C4-2B (cell line): ENCODE measurements around the gene HSCB.

Experiments
- ZFX ChIP-seq: fragments of 450-650 bp; IDR thresholded peaks from 2 replicates; pipeline ENCODE4 v1.6.1; 2017
- TF ChIP-seq, protein P1 (sequence below): fragments of 450-650 bp; conservative IDR thresholded peaks from 2 replicates; pipeline ENCODE4 v1.5.1; 2017; ENCODE audit warnings: mild to moderate bottlenecking

DNA sequence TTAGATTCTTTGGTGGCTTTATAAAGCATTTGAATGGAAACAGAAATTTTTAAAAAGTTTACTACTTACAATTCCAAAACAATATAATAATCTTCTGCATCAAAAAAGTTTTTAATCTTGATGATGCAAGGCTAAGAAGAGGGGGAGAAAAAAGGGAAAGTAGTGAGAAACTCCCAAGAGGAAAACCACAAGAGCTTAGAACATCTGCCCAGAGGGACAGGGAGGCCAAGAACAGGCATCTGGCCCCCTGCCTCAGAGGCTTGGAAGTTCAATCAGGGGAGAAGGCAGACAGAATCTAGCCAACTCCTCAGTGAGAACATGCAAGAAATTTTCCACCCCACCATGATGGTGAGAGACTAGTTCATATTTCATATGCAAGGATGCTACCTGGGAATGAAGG is 38.4 kb upstream of the HSCB start:
- TF ChIP-seq, protein P1, sequence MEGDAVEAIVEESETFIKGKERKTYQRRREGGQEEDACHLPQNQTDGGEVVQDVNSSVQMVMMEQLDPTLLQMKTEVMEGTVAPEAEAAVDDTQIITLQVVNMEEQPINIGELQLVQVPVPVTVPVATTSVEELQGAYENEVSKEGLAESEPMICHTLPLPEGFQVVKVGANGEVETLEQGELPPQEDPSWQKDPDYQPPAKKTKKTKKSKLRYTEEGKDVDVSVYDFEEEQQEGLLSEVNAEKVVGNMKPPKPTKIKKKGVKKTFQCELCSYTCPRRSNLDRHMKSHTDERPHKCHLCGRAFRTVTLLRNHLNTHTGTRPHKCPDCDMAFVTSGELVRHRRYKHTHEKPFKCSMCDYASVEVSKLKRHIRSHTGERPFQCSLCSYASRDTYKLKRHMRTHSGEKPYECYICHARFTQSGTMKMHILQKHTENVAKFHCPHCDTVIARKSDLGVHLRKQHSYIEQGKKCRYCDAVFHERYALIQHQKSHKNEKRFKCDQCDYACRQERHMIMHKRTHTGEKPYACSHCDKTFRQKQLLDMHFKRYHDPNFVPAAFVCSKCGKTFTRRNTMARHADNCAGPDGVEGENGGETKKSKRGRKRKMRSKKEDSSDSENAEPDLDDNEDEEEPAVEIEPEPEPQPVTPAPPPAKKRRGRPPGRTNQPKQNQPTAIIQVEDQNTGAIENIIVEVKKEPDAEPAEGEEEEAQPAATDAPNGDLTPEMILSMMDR = no peak
- no peak for TF ChIP-seq ZFX
